Thoracic aorta (tissue), 2 donors: ENCODE results near the gene SLC2A11. TPM values are rescaled to one million over a fixed set of nuclear protein-coding genes. Genes with fewer than 3 reads are reported as not detected.

Source experiments
- ATAC-seq: fragments of 150-250 bp; one replicate; pipeline ENCODE4 v1.8.0; 2017; ENCODE audit warnings: low read depth; ENCODE audit not compliant: insufficient number of reproducible peaks, low FRiP score
- DNase-seq: peaks from one replicate; pipeline ENCODE4 v3.0.0-alpha.2; 2020; ENCODE audit warnings: low spot score
- H3K27ac ChIP-seq, 2 donors: fragments of 200-600 bp; sonication (generic); 1 replicate in 1 of 2; 2 replicates in 1 of 2; pipeline ENCODE4 v1.5.1; 2016; ENCODE audit warnings: mild to moderate bottlenecking in 2 of 2, moderate library complexity in 2 of 2
- H3K27me3 ChIP-seq: fragments of 200-600 bp; sonication (generic); replicated peaks from 2 replicates; pipeline ENCODE4 v1.6.0; 2016; ENCODE audit warnings: mild to moderate bottlenecking; ENCODE audit not compliant: insufficient read depth
- H3K36me3 ChIP-seq: fragments of 200-600 bp; sonication (generic); one replicate; pipeline ENCODE4 v1.5.1; 2016
- H3K4me1 ChIP-seq, 2 donors: fragments of 200-600 bp; sonication (generic); 1 replicate in 1 of 2; 2 replicates in 1 of 2; pipeline versions ENCODE4 v1.5.1 to v1.6.0; 2016; ENCODE audit warnings: low read depth in 2 of 2, mild to moderate bottlenecking in 1 of 2; ENCODE audit not compliant: control insufficient read depth in 1 of 2
- H3K4me3 ChIP-seq: fragments of 200-600 bp; sonication (generic); 2 replicates; pipeline ENCODE4 v1.5.1; 2016; ENCODE audit warnings: mild to moderate bottlenecking
- H3K9me3 ChIP-seq: fragments of 200-600 bp; sonication (generic); 2 replicates; pipeline ENCODE4 v1.5.1; 2016
- CTCF ChIP-seq: fragments of 200-600 bp; sonication (generic); IDR thresholded peaks from one replicate; pipeline ENCODE4 v1.5.1; 2019; ENCODE audit warnings: antibody characterized with exemption
- total RNA-seq, 2 donors: library from RNA; depleted of rRNA; stranded (reverse); fragments of >200 nt; gene quantifications; one replicate each; pipeline versions ENCODE4 v1.1.0 to v1.2.3, GENCODE V29; 2016

Gene SLC2A11
- total RNA-seq, 2 donors from 2014 or later = 9.2 to 25.5 TPM

- Histone ChIP-seq H3K9me3 (no peaks in the 10 kb centered on the region), H3K27ac (no peak overlapping the region), H3K27me3 (no peaks in the 10 kb centered on the region), H3K4me1 (peaks cover 3 to 6% of the 10 kb centered on the region in 2 donors), H3K4me3 (peak overlapping the region; percentile 21), H3K36me3 (peaks cover 2% of the 10 kb centered on the region)
- no peak for ATAC-seq
- TF ChIP-seq CTCF = no peak
- no peak for DNase-seq
Measured at GRCh38 chr22:23908587-23909205, 51.0 kb downstream of the SLC2A11 start.

DNA sequence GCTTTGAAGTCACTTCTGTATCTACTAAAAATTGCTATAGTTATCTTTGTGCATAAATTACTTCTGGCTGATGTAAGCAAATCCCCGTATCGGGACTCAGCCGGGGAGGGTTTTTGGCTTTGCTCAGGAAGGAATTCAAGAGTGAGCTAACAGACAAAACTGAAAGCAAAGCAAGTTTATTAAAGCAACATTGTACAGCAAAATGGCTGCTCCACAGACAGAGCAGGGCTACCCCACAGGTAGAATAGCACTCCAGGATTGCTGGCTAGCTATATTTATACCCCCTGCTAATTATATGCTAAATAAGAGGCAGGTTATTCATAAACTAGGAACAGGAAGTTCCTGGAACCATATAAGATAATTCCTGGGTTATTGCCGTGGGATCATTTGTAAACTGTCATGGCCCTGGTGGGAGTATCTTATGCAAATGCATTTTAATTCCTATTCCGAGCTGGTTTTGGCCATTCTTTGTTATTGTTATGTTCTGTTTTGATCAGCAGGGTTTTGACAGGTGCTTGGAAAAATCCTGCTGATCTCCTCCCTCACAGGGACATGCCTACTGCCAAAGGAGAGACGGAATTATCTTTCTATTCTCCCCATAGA is 51.7 kb downstream of the SLC2A11 start:
- peaks cover 3 to 6% of the 10 kb centered on the region in 2 donors for H3K4me1 ChIP-seq
- DNase-seq = no peak
- no peaks in the 10 kb centered on the region for H3K9me3 ChIP-seq
- H3K27me3 ChIP-seq = no peaks in the 10 kb centered on the region
- no peak for TF ChIP-seq CTCF
- peak overlapping the region; percentile 21 for H3K4me3 ChIP-seq
- no peak for ATAC-seq
- peak overlapping the region in 1 of 2 donors; percentile 4 for H3K27ac ChIP-seq
- peaks cover 2% of the 10 kb centered on the region for H3K36me3 ChIP-seq

- H3K9me3 ChIP-seq = no peaks in the 10 kb centered on the region
- no peaks in the 10 kb centered on the region for H3K27me3 ChIP-seq
- peaks cover 3 to 6% of the 10 kb centered on the region in 2 donors for H3K4me1 ChIP-seq
- no peak overlapping the region for H3K4me3 ChIP-seq
- no peak for ATAC-seq
- no peak overlapping the region for H3K27ac ChIP-seq
- DNase-seq = no peak
- no peaks in the 10 kb centered on the region for H3K36me3 ChIP-seq
- no peak for TF ChIP-seq CTCF
Measured at GRCh38 chr22:23910496-23911190, 53.0 kb downstream of the SLC2A11 start.

DNA sequence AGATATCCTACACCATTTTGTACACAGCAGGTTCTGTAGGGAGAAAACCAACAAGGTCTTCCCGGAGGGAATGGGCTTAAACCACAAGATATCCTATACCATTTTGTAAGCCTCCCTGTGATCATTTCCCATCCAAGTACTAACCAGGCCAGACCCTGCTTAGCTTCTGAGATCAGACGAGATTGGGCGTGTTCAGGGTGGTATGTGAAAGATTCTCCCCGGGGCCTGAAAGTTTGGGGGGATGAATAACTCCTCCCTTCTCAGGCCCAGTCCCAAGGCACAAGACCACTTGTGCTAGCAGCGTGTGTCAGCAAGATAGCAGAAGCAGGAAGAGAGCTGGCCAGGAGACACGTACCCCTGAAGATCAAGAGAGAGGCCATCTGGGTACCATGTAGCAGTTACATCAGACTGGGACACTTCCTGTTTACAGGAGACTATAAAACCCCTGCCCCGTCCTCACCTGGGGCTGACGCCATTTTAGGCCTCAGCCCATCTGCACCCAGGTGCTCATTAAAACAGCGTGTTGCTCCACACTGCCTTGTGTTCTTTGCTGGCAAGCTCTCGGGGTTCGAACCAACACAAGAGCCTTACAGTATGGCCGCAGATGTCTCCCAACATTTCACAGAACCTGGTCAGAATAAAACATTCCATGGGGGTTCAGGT is 53.8 kb downstream of the SLC2A11 start:
- H3K27me3 ChIP-seq = no peaks in the 10 kb centered on the region
- H3K4me1 ChIP-seq = peaks cover 3 to 6% of the 10 kb centered on the region in 2 donors
- no peaks in the 10 kb centered on the region for H3K36me3 ChIP-seq
- no peak for ATAC-seq
- no peak for DNase-seq
- no peak overlapping the region for H3K4me3 ChIP-seq
- H3K27ac ChIP-seq = no peak overlapping the region
- no peaks in the 10 kb centered on the region for H3K9me3 ChIP-seq
- no peak for TF ChIP-seq CTCF

GRCh38 chr22:23912293-23912903 is 54.7 kb downstream of the SLC2A11 start:
- ATAC-seq (no peak), DNase-seq (no peak)
- Histone ChIP-seq H3K36me3 (no peaks in the 10 kb centered on the region), H3K4me1 (peaks cover 3 to 6% of the 10 kb centered on the region in 2 donors), H3K4me3 (no peak overlapping the region), H3K9me3 (no peaks in the 10 kb centered on the region), H3K27me3 (no peaks in the 10 kb centered on the region), H3K27ac (no peak overlapping the region)
- TF ChIP-seq CTCF = no peak
